ENCODE measurements around the gene RTRAF.

DNA sequence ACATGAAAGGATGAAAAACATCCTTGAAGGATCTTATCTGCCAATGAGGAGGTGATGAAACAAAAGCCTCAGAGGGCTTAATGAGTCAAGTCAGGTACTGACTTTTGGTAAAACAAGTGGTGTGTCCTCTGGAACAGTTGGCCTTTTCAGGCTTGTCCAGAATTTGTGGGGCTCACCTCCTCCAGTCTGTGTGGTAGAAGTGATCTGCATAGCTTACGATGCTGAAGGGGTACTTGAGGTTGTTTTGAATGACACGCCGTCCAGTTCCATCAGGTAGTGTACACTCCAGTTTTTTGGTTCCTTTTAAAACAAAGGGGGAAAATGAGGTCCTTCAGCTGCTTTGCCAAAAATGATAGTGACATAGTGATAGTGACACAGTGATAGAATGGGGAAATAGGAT, 17.0 kb downstream of the RTRAF start:
- TF ChIP-seq BACH1 (tag; IDR thresholded peaks at IDR 0.05) (no peak), ZFP1 (CRISPR knock-in tag; IDR thresholded peaks at IDR 0.05) (no peak), CHCHD3 (CRISPR knock-in tag; IDR thresholded peaks at IDR 0.05) (no peak), TFE3 (CRISPR knock-in tag; IDR thresholded peaks at IDR 0.05) (no peak), ZNF407 (IDR thresholded peaks at IDR 0.05; ENCODE audit: low read depth) (no peak), TEAD2 (tag; IDR thresholded peaks at IDR 0.05) (no peak), RAD21 (CRISPR knock-in tag; conservative IDR thresholded peaks at IDR 0.05 in 1 of 2, IDR thresholded peaks at IDR 0.05 in 1 of 2) (no peak), JUN (IDR thresholded peaks at IDR 0.05; ENCODE audit: borderline replicate concordance, low read depth, low read length) (no peak), JUN (CRISPR knock-in tag; IDR thresholded peaks at IDR 0.05; ENCODE audit: borderline replicate concordance) (no peak), PYGO2 (tag; IDR thresholded peaks at IDR 0.05) (no peak), TCF7L2 (IDR thresholded peaks at IDR 0.05; ENCODE audit: low read depth, low read length) (no peak), TAL1 (IDR thresholded peaks at IDR 0.05) (no peak), E2F6 (IDR thresholded peaks at IDR 0.05; ENCODE audit: borderline replicate concordance in 1 of 2, extremely low read depth in 1 of 2, insufficient read depth in 1 of 2, insufficient read length in 1 of 2, low read depth in 1 of 2, low read length in 1 of 2, poor library complexity in 1 of 2, severe bottlenecking in 1 of 2) (no peak), ZNF24 (IDR thresholded peaks at IDR 0.05) (no peak)

Measured in K562 (cell line).